ENCODE data around the gene GPR15LG.
A peak's percentile ranks its signal among the peaks of the same experiment; 100 is the strongest.
"Not testable (repeated sequence)": the region's sequence is repeated elsewhere in the genome, so short reads cannot be mapped to it uniquely, and the experiment has no call there.

Gene GPR15LG

DNA sequence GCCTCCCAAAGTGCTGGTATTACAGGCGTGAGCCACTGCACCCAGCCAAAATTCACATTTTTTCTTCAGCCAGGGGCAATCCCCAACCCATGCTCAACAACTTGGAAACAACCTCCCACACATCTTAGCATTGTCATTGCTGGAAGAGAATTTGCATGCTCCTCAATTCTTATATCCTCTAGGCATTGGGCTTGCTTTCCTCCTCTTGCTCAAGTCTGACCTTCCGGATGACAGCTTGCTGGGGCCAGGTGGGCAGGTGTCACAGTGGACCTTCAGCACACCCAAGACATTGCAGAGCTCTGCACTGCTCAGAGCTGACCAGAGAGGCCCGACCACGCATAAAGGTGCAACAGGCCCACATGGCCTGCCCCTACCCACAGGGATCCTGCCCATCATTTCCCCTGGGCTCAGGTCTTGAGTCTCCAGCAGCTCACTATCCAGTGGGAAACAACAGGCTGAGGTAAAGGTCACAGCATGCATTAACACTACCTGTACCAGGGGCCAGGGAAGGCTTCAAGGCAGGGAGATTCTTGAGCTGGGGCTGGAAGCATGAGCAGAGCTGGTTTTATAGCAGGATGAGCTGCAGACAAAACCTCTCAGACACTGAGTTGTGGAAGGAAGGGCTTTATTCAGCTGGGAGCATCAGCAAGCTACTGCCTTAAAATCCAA is 6.8 kb upstream of the GPR15LG start:
- DNase-seq (ENCODE audit: low read depth) = no peak

- DNase-seq (ENCODE audit: low read depth) = not testable (repeated sequence)
Observed at GRCh38 chr10:84167289-84167653, 6.3 kb upstream of the GPR15LG start.

GRCh38 chr10:84168382-84168781 is 5.2 kb upstream of the GPR15LG start:
- DNase-seq (ENCODE audit: low read depth) = not testable (repeated sequence)

- DNase-seq (ENCODE audit: low read depth) = not testable (repeated sequence)
Observed at GRCh38 chr10:84171237-84171636, 2.4 kb upstream of the GPR15LG start.

DNA sequence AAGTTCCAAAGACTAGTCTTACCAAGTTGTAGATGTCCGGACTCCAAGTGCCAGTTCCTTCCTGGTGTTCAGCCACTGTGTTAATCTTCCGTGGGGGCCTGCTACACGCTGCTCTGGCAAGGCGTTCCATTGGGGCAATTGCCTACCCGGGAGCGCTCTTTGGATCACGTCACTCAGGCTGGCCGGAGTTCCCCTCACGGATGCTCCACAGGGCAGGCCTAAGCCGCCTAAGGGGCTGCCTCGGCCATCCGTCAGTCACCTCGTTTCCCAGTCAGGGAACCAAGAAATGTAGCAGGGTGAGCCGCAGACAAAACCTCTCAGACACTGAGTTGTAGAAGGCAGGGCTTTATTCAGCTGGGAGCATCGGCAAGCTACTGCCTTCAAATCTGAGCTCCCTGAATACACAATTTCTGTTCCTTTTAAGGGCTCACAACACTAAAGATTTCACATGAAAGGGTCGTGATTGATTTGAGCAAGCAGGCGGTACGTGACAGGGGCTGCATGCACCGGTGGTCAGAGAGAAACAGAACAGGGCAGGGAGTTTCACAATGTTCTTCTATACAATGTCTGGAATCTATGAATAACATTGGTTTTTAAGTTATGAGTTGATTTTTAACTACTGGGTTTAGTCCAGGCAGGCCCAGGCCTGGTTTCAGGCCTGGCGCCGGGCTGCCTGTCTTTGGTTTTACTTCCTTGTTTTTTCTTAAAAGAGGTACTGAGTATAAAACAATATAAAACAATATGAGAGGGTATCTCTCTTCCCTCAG is 1.7 kb upstream of the GPR15LG start:
- not testable (repeated sequence) for DNase-seq (ENCODE audit: low read depth)

DNA sequence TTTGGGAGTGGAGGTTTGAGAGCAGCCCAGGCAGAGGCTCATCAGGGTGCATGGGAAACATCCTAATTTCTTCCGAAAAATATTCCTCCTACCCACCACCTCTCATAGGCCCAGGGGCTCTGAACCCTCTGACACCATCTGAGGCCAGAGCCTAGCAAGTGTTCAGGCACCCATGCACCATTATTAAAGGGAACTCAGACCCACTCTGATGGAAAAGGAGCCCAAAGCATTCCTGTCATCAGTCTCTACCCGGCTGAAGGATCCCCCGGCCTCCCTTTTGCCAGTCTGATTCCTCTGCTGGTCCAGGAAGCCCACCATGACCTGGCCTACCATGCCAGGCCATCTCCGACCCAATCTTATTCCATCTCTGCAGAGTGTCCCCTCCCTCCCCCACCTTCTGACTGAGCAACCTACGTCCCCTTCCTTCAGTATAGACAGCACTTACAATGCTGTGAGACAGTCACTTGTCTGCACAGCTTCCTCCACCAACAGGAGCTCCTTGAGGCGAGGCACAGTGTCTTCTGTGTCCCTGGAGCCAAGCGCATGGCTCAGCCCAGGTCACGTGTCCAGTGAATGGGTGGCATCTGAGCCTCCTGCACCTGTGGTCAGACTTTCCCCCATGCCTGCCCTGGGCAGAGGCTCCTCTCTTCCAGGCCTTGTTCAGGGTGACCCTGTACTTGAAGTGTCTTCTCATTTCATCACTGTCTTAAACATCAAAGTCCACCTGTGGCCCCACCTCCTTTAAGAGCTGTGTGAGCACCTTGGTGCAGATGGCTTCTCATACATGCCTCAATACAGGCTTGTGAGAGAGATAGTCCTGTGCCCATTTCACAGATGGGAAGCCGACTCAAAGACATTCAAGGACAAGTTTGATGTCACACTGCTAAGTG is 889 bp upstream of the GPR15LG start:
- DNase-seq (ENCODE audit: low read depth) = no peak

GRCh38 chr10:84175436-84175835 is 1.8 kb downstream of the GPR15LG start:
- no peak for DNase-seq (ENCODE audit: low read depth)

DNA sequence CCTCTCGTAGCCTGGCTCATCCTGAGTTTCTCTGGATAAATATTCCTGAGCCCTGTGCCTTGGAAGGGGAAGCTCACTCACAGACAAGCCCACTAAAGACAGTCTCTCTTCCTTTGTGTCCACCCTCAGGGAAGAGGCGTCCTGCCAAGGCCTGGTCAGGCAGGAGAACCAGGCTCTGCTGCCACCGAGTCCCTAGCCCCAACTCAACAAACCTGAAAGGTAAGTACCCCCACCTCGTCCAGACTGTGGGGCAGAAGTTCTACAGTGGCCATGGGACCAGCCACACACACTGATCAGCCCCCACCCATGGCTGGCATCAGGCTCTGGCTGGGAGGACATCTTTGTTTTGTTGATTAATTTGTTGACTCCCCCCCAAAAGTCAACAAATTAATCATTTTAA is 2.8 kb downstream of the GPR15LG start:
- DNase-seq (ENCODE audit: low read depth) = no peak

DNA sequence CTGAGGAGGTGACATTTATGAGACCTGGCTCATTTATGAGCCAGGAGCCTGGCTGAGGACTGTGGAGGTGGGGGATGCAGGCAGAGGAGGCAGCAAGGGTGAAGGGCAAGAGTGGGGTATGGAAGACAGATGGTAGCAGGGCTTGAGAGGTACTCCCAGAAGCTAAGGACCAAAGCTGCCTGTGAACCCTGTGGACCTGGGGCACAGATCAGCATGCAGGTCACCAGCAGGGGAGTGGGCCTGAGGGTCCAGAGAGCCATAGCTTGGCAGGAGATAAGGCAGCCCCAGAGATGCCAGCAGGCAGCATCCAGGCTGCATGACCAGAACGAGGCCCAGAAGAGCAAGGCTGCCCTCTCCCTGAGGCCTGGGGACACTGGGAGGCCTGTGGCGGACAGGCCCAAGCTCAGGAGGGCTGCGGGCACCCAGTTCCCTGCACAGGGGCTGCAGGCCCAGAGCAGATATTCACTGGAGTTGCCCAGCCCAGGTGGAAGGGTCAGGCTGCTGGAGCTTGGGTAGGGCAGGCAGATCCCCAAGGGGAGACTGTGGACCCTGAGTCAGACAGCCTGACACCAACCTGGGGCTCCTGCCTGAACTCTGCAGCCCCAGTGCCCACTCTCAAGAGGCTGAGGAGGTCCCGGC is 3.4 kb downstream of the GPR15LG start:
- DNase-seq (ENCODE audit: low read depth) = no peak

GRCh38 chr10:84177541-84178141 is 4.0 kb downstream of the GPR15LG start:
- DNase-seq (ENCODE audit: low read depth) = peak; percentile 31

GRCh38 chr10:84178160-84178609 is 4.6 kb downstream of the GPR15LG start:
- DNase-seq (ENCODE audit: low read depth) = no peak

- no peak for DNase-seq (ENCODE audit: low read depth)
Observed at GRCh38 chr10:84179059-84179710, 5.6 kb downstream of the GPR15LG start.

DNA sequence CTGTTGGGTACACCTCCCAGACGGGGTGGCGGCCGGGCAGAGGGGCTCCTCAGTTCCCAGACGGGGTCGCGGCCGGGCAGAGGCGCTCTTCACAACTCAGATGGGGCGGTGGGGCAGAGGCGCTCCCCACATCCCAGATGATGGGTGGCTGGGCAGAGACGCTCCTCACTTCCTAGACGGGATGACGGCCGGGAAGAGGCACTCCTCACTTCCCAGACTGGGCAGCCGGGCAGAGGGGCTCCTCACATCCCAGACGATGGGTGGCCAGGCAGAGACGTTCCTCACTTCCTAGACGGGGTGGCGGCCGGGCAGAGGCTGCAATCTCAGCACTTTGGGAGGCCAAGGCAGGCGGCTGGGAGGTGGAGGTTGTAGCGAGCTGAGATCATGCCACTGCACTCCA is 6.8 kb downstream of the GPR15LG start:
- not testable (repeated sequence) for DNase-seq (ENCODE audit: low read depth)

- no peak for DNase-seq (ENCODE audit: low read depth)
Observed at GRCh38 chr10:84181631-84182030, 8.0 kb downstream of the GPR15LG start.

DNA sequence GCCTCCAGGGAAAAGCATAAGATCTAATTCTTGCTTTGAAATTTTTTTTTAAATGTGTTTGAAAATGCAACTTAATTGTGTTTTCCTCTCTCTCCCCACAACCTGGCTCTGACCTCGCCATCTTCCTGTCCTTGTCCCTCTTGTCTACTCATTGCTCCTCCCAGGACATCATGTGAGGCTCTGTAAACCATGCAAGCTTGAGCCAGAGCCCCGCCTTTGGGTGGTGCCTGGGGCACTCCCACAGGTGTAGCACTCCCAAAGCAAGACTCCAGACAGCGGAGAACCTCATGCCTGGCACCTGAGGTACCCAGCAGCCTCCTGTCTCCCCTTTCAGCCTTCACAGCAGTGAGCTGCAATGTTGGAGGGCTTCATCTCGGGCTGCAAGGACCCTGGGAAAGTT is 10.9 kb downstream of the GPR15LG start:
- DNase-seq (ENCODE audit: low read depth) = no peak

- no peak for DNase-seq (ENCODE audit: low read depth)
Observed at GRCh38 chr10:84185526-84186175, 12.1 kb downstream of the GPR15LG start.

GRCh38 chr10:84188815-84189214 is 15.2 kb downstream of the GPR15LG start:
- DNase-seq (ENCODE audit: low read depth) = no peak

- DNase-seq (ENCODE audit: low read depth) = no peak
Observed at GRCh38 chr10:84190621-84191020, 17.0 kb downstream of the GPR15LG start.

GRCh38 chr10:84191106-84191505 is 17.5 kb downstream of the GPR15LG start:
- DNase-seq (ENCODE audit: low read depth) = no peak

DNA sequence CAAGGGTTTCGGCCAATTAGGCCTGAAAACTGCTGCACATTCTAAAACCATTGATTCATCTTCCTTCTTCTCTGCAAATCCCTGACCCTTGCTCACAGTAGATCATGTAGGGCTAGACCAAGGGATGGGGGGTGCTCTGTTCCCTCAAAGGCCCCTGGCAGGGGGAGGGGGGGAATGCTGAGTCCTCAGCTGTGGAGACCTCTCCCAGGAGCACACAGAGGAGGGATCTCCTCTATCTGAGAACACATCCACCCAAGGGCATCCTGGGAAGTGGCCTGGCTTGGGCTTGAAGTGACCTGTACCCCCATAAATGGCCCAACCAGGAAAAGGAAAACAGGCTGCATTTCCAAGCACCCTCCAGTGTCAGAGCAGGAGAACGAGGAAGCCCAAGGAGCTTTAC is 19.7 kb downstream of the GPR15LG start:
- DNase-seq (ENCODE audit: low read depth) = no peak
